GM19463 (cell line): ENCODE results near the gene HSPB6.
"Not testable (repeated sequence)": the region's sequence is repeated elsewhere in the genome, so short reads cannot be mapped to it uniquely, and the experiment has no call there.

Experiments
- ATAC-seq: cut with Tn5 transposase; IDR thresholded peaks from one replicate; pipeline ENCODE4 v1.9.1; 2021; ENCODE audit warnings: mild to moderate bottlenecking, moderate library complexity; ENCODE audit not compliant: unreplicated experiment

HSPB6 gene

DNA sequence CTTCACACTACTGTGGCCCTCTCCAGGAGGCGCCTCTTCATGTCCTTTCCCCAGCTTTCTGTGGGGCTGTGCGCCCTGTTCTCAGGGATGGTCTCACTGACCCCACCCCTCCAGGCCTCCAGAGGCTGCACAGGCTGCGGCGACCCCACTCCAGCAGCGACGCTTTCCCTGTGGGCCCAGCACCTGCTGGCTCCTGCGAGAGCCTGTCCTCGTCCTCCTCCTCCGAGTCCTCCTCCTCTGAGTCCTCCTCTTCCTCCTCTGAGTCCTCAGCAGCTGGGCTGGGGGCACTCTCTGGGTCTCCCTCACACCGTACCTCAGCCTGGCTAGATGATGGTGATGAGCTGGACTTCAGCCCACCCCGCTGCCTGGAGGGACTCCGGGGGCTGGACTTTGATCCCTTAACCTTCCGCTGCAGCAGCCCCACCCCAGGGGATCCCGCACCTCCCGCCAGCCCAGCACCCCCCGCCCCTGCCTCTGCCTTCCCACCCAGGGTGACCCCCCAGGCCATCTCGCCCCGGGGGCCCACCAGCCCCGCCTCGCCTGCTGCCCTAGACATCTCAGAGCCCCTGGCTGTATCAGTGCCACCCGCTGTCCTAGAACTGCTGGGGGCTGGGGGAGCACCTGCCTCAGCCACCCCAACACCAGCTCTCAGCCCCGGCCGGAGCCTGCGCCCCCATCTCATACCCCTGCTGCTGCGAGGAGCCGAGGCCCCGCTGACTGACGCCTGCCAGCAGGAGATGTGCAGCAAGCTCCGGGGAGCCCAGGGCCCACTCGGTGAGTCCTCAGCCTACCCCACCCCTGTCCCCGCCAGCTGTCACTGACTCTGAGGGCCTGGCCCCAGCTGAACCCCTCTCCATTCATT lies 29.7 kb upstream of the HSPB6 start:
- ATAC-seq: no peak

GRCh38 chr19:35785339-35785627 lies 28.5 kb upstream of the HSPB6 start:
- no peak for ATAC-seq

GRCh38 chr19:35784503-35785338 lies 27.9 kb upstream of the HSPB6 start:
- no peak for ATAC-seq

GRCh38 chr19:35783469-35784434 lies 26.9 kb upstream of the HSPB6 start:
- no peak for ATAC-seq

DNA sequence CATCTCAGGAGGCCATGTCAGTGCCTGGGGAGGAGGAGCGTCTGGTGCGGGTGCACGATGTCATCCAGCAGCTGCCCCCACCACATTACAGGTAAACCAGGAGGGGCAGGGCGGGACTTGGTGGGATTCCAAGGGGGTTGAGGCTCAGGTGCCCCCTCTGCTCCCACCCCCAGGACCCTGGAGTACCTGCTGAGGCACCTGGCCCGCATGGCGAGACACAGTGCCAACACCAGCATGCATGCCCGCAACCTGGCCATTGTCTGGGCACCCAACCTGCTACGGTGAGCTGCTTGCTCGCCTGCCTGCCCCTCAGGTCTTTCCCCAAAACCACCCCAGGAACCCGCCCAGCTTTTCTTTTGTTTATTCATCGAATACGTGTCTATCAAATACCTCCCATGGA lies 25.8 kb upstream of the HSPB6 start:
- ATAC-seq: no peak

- no peak for ATAC-seq
These were observed 24.8 kb upstream of the HSPB6 start for GRCh38 chr19:35781650-35782049.

DNA sequence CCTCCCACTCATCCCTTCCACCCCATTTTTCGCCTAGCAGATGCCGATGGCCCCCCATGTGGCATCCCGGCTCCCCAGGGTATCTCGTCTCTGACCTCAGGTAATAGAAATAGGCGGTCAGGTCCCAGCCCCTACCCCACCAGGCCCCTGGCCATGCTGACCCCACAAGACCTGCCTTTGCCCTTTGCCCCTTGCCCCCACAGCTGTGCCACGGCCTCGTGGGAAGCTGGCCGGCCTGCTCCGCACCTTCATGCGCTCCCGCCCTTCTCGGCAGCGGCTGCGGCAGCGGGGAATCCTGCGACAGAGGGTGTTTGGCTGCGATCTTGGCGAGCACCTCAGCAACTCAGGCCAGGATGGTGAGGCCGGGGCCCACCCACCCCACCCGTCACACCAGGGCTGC lies 23.9 kb upstream of the HSPB6 start:
- ATAC-seq: no peak

DNA sequence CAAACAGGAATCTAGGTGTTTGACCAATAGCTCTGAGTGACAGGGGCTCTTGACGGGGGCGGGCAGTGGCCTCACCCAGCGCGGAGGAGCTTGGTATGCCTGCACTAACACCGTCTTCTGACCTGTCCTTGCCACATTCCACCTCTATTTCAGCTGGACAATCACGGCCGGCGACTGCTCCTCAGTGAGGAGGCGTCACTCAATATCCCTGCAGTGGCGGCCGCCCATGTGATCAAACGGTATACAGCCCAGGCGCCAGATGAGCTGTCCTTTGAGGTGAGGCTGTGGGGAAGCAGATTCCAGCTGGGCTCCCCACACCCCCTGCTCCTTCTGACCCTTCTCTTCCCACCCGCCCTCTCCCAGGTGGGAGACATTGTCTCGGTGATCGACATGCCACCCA lies 23.2 kb upstream of the HSPB6 start:
- no peak for ATAC-seq

DNA sequence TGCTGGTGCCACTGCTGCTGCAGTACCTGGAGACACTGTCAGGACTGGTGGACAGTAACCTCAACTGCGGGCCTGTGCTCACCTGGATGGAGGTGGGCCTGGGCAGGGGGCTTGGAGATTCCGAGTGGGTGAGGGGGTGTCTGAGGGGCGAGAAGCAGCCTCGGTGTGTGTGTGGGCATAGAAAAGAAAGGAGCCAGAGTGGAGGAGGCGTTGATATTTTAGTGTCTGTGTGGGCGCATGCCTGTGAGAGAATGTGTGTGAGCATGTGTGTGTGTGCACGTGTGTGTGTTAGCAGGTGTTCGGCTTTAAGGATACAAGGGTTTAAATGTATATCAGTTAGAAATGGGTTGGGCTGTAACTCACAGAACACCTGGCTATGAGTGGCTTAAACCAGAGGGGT lies 22.2 kb upstream of the HSPB6 start:
- ATAC-seq: no peak

GRCh38 chr19:35777961-35778360 lies 21.1 kb upstream of the HSPB6 start:
- ATAC-seq: no peak

DNA sequence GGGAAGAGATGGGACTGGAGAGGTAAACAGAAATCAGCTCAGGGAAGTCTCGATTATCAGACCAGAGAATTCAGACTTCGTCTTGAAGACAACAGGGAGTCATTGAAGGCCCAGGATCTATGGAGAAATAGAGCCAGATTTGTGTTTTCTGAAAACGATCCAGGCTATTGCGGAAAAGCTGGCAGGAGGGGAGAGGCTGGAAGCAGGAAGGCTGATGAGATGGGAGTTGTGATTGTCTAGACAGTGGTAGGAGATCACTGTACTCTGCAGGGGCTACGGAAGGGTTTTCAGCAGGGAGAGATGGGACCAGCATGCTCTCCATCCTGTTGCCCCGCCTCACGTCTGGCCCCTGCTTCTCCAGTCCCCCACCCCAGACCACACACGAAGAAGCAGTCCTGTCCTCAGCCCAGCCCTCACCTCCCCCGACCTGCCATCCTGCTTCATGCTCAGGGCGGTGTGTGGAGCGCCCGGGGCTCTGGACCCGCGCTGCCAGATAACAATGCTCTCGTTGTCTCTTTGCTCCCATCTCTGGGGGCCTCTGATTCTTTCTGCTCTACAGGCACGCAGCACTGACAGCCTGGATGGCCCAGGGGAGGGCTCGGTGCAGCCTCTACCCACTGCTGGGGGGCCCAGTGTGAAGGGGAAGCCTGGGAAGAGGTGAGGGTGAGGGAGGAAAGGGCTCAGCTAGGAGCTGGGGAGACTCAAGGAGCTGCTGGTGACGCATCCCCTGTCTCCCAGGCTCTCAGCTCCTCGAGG lies 20.4 kb upstream of the HSPB6 start:
- no peak for ATAC-seq

DNA sequence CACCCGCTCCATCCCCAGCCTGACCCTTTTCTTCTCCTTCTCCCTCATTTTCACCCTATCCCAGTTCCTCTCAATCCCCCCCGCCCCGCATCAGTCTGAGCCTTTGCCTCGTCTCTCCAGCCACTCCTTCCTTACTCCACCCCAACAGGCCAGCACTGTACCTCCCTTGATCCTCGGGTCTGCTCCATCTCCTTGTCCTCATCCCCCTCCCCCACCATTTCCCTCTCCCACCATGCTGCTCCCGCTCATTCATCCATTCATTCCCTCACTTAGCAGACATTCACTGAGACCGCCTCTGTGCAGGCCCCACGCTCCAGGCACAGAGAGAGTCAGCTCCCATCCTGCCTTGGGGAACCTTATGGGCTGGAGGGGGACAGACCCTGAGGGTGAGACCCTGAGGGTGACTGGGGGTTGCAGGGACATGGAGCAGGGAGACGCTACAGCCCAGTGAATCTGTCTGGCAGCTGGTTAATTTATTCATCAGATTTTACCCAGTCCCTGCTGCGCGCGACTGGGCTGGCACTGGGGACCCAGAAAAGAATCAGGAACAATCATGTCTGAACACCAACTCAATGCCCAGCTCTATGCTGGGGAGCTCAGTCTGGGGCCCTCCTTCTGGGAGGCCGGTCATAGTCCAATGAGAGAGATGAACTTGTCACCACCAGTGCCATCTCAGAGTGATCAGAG lies 19.4 kb upstream of the HSPB6 start:
- no peak for ATAC-seq

DNA sequence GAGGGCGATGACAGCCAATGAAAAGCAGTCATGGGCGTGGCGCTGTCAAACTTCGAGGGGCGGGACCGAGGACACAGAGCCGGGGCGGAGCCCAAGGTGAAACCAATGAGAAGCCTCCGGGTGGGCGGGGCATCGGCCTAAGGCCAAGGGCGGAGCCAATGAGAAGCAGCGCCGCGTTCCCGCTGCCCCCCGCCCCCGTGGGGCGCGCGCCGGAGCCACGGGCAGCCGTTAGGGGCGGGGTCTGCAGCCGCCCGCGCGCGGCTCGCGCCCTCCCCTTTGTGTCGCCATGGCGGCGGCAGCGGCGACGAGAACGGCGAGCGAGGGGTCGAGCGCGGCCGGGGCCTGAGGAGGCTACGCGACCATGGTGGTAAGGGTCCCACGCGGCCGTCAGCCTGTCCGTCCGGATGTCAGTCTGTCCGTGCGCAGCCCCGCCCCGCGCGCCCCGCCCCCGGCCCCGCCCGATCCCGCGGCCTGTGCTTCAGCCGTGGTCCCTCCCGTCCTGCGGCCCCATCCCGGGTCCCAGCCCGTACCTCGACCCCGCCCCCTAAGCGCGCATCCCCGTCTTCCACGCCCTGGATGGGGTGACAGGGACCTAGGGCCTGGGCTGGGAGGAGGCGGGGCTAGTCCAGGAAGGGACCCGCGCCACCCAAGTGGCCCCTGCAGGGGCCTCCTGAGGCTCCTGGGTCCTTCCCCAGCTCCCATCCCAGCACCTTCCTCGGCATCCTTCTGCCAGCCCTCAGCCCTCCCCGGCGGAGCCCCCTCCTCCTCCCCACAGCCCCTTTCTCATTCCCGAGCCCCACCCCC lies 18.7 kb upstream of the HSPB6 start, which contains the start of gene ARHGAP33:
ARHGAP33 (plus strand) TSS at position 267 of the 804 bp plus-strand sequence; CDS start at position 362, 95 bp downstream.
- ATAC-seq: peak; percentile 90

DNA sequence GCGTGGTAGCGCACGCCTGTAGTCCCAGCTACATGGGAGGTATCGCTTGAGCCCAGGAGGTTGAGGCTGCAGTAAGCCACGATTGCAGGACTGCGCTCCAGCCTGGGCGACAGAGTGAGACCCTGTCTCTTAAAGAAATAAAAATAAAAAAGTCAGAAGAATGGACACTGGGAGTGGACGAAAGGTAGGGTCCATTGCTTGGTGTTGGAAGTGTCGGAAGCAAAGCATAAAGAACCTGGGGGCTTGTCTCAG lies 18.1 kb upstream of the HSPB6 start:
- ATAC-seq: no peak

DNA sequence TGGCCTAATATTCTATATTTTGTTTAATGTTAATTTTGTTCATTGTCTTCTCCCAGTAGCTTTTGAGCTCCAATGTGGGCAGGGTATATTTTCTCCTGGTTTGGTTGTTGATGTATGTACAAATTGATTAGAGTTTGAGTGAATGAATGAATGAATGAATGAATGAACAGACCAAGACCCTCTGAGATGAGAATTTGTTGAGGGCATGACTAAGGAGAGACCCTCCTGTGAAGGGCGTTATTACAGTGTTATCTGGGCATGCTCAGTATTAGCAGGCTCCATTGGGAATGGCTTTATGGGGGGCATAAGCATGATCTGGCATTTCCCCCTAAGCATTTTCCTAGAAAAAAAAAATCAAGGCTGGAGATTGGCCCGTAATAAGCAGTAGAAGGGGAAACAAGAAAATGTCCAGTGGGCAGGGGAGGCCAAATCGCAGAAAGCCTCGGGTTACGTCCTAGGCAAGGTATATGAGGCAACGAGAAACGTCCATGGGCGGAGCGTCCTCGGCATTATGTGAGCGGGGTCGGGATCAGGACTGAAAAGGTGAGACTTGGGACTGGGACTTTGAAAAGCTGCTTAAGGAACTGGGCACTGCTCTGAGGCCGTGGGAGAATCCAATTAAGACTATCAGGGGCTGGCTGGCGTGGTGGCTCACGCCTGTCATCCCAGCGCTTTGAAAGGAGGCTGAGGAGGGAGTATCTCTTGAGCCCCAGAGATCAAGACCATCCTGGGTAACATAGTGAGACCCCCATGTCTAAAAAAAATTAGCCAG lies 17.6 kb upstream of the HSPB6 start:
- no peak for ATAC-seq

DNA sequence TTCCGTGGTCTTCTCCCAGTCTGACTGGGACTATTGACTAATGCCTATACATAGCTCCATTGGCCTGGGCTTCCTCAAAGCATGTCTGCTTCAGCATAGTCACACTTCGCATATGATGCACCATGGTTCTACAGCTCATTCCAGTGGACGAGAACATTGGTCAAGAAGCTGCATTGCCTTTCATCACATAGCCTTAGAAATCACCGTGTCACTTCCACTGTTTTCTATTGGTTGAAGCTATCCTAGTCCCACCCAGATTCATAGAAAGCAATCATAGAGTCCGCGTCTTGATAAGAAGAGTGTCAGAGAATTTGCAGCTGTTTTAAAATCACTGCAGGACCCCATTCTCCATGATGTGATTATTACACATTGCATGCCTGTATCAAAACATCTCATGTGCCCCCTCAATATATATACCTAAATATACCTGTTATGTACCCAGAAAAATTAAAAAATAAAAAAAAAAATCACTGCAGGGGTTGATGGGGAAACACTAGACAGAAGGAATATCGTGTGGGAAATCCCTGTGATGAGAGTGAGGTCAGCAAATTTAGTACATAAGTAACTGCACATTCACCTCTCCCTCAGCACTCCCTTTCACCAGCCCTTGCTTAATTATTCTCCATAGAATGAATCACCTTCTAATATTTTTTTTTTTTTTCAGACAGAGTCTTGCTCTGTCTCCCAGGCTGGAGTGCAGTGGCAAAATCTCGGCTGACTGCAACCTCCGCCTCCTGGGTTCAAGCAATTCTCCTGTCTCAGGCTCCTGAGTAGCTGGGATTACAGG lies 16.4 kb upstream of the HSPB6 start:
- ATAC-seq: no peak

DNA sequence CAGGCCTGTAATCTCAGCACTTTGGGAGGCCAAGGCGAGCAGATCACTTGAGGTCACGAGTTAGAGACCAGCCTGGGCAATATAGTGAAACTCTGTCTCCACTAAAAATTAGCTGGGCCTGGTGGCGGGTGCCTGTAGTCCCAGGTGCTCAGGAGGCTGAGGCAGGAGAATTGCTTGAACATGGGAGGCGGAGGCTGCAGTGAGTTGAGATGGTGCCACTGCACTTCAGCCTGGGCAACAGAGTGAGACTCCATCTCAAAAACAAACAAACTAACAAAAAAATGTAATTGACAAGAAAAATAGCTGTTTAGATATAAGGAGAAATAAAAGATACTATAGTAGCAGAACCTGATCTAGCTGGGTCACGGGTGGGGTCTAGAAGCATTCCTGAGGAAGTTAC lies 15.5 kb upstream of the HSPB6 start:
- ATAC-seq: not testable (repeated sequence)

- ATAC-seq: no peak
These were observed 11.2 kb upstream of the HSPB6 start for GRCh38 chr19:35768082-35768421.
